ENCODE data around the gene FGF1. TPM values are rescaled to one million over a fixed set of nuclear protein-coding genes. Genes with fewer than 3 reads are reported as not detected.
A peak's percentile ranks its signal among the peaks of the same experiment; 100 is the strongest.

FGF1 gene
- total RNA-seq, 3 donors from 2014 or later, result 0.32 to 20.3 (median 6.6) TPM

- no peaks in the 10 kb centered on the region for H3K4me1 ChIP-seq
- no peaks in the 10 kb centered on the region for H3K9me3 ChIP-seq
- no peak for DNase-seq (ENCODE audit: low spot score in 2 of 2)
- H3K27me3 ChIP-seq, result no peaks in the 10 kb centered on the region
- intact Hi-C loops (cut with DNase I; ENCODE audit: low total_unique reads), result no loop called here
- H3K27ac ChIP-seq, result no peak overlapping the region
- no peak for TF ChIP-seq POLR2A (IDR thresholded peaks at IDR 0.05)
- TF ChIP-seq POLR2AphosphoS5 (IDR thresholded peaks at IDR 0.05), result no peak
- no peak for TF ChIP-seq CTCF (IDR thresholded peaks at IDR 0.05)
- no peaks in the 10 kb centered on the region for H3K36me3 ChIP-seq
- no peak overlapping the region for H3K4me3 ChIP-seq
Observed at GRCh38 chr5:142597025-142597424, 88.9 kb downstream of the FGF1 start.

GRCh38 chr5:142592365-142592764, 93.5 kb downstream of the FGF1 start:
- intact Hi-C loops (cut with DNase I; ENCODE audit: low total_unique reads), result no loop called here

GRCh38 chr5:142590451-142591231, 95.2 kb downstream of the FGF1 start:
- H3K27ac ChIP-seq, result peak overlapping the region; percentile 29 to 64
- H3K9me3 ChIP-seq, result no peaks in the 10 kb centered on the region
- DNase-seq (ENCODE audit: low spot score in 2 of 2), result no peak
- TF ChIP-seq POLR2A (IDR thresholded peaks at IDR 0.05) (no peak), CTCF (IDR thresholded peaks at IDR 0.05) (no peak), POLR2AphosphoS5 (IDR thresholded peaks at IDR 0.05) (no peak)
- H3K36me3 ChIP-seq, result no peaks in the 10 kb centered on the region
- H3K4me1 ChIP-seq, result no peaks in the 10 kb centered on the region
- H3K4me3 ChIP-seq, result no peak overlapping the region
- H3K27me3 ChIP-seq, result no peaks in the 10 kb centered on the region
- intact Hi-C loops (cut with DNase I; ENCODE audit: low total_unique reads), result no loop called here

More at GRCh38 chr5:142592365-142592764, 93.5 kb downstream of the FGF1 start:
- H3K9me3 ChIP-seq, result no peaks in the 10 kb centered on the region
- no peak overlapping the region for H3K27ac ChIP-seq
- no peaks in the 10 kb centered on the region for H3K27me3 ChIP-seq
- H3K4me3 ChIP-seq, result no peak overlapping the region
- H3K36me3 ChIP-seq, result no peaks in the 10 kb centered on the region
- H3K4me1 ChIP-seq, result no peaks in the 10 kb centered on the region
- DNase-seq (ENCODE audit: low spot score in 2 of 2), result no peak
- no peak for TF ChIP-seq POLR2A (IDR thresholded peaks at IDR 0.05)
- no peak for TF ChIP-seq POLR2AphosphoS5 (IDR thresholded peaks at IDR 0.05)
- TF ChIP-seq CTCF (IDR thresholded peaks at IDR 0.05), result no peak

GRCh38 chr5:142589720-142590119, 96.2 kb downstream of the FGF1 start:
- Histone ChIP-seq H3K27me3 (no peaks in the 10 kb centered on the region), H3K4me3 (no peak overlapping the region), H3K4me1 (no peaks in the 10 kb centered on the region), H3K9me3 (no peaks in the 10 kb centered on the region), H3K36me3 (no peaks in the 10 kb centered on the region), H3K27ac (no peak overlapping the region)
- no peak for TF ChIP-seq POLR2AphosphoS5 (IDR thresholded peaks at IDR 0.05)
- no peak for TF ChIP-seq CTCF (IDR thresholded peaks at IDR 0.05)
- no peak for TF ChIP-seq POLR2A (IDR thresholded peaks at IDR 0.05)
- intact Hi-C loops (cut with DNase I; ENCODE audit: low total_unique reads), result no loop called here
- DNase-seq (ENCODE audit: low spot score in 2 of 2), result no peak

- intact Hi-C loops (cut with DNase I; ENCODE audit: low total_unique reads), result no loop called here
- no peaks in the 10 kb centered on the region for H3K9me3 ChIP-seq
- TF ChIP-seq CTCF (IDR thresholded peaks at IDR 0.05), result no peak
- no peak for TF ChIP-seq POLR2A (IDR thresholded peaks at IDR 0.05)
- no peak for TF ChIP-seq POLR2AphosphoS5 (IDR thresholded peaks at IDR 0.05)
- no peak overlapping the region for H3K27ac ChIP-seq
- H3K27me3 ChIP-seq, result no peaks in the 10 kb centered on the region
- no peaks in the 10 kb centered on the region for H3K36me3 ChIP-seq
- H3K4me1 ChIP-seq, result no peaks in the 10 kb centered on the region
- DNase-seq (ENCODE audit: low spot score in 2 of 2), result no peak
- no peak overlapping the region for H3K4me3 ChIP-seq
Observed at GRCh38 chr5:142587354-142587965, 98.4 kb downstream of the FGF1 start.

Data from breast epithelium (tissue), 4 donors.